Upper lobe of right lung (tissue), 1 donor: ENCODE measurements around the gene HMG20B. TPM values are rescaled to one million over a fixed set of nuclear protein-coding genes. Genes with fewer than 3 reads are reported as not detected.

ENCODE experiments used
- ATAC-seq: fragments of 200-7000 bp; cut with Tn5 transposase; one replicate; pipeline ENCODE4 v1.9.1; 2020; ENCODE audit warnings: mild to moderate bottlenecking, moderate library complexity
- DNase-seq: peaks from one replicate; pipeline ENCODE4 v3.0.0-alpha.2; 2020
- H3K27ac ChIP-seq: fragments of 200-600 bp; one replicate; pipeline ENCODE4 v1.8.0; 2022
- H3K27me3 ChIP-seq: fragments of 200-600 bp; one replicate; pipeline ENCODE4 v1.8.0; 2022; ENCODE audit warnings: mild to moderate bottlenecking
- H3K36me3 ChIP-seq: fragments of 200-600 bp; one replicate; pipeline ENCODE4 v1.8.0; 2022
- H3K4me1 ChIP-seq: fragments of 200-600 bp; one replicate; pipeline ENCODE4 v1.8.0; 2022
- H3K4me3 ChIP-seq: fragments of 200-600 bp; one replicate; pipeline ENCODE4 v1.8.0; 2022; ENCODE audit warnings: mild to moderate bottlenecking
- H3K9me3 ChIP-seq: fragments of 200-600 bp; one replicate; pipeline ENCODE4 v1.8.0; 2022
- CTCF ChIP-seq: fragments of 200-600 bp; IDR thresholded peaks from one replicate; pipeline ENCODE4 v1.8.0; 2022; ENCODE audit warnings: antibody characterized with exemption
- intact Hi-C: fragments of 100-400 bp; cut with DNase I; formaldehyde crosslinking; loops from one replicate; pipeline ENCODE4 v1.11.0; 2022
- total RNA-seq: library from RNA; stranded (reverse); fragmentation: NEBNext Ultra II Directional; extraction: Animal tissue kit (Norgen Biotek cat#: 25700); gene quantifications from one replicate; pipeline ENCODE4 v1.2.1, GENCODE V29; 2021
- donor health status: DM: no; HTN: yes; CAD: no; lungs with severe emphysema.

The HMG20B gene
- total RNA-seq, 1 donor from 2014 or later: 60.0 TPM

GRCh38 chr19:3613818-3614661, 41.3 kb downstream of the HMG20B start:
- no peak overlapping the region for H3K4me3 ChIP-seq
- DNase-seq (no peak), ATAC-seq (no peak)
- peaks cover 4% of the 10 kb centered on the region for H3K4me1 ChIP-seq
- H3K9me3 ChIP-seq: no peaks in the 10 kb centered on the region
- H3K36me3 ChIP-seq: peaks cover 30% of the 10 kb centered on the region
- intact Hi-C loops: loop anchor here (10.0 kb wide), 1 partner anchor 69 kb away; no protein-coding TSS in a partner anchor
- TF ChIP-seq CTCF: no peak
- H3K27me3 ChIP-seq: no peaks in the 10 kb centered on the region
- no peak overlapping the region for H3K27ac ChIP-seq

- Histone ChIP-seq H3K27ac (no peak overlapping the region), H3K9me3 (no peaks in the 10 kb centered on the region), H3K27me3 (no peaks in the 10 kb centered on the region), H3K36me3 (peaks cover 34% of the 10 kb centered on the region), H3K4me1 (no peaks in the 10 kb centered on the region), H3K4me3 (no peak overlapping the region)
- no peak for ATAC-seq
- intact Hi-C loops: loop anchor here (10.0 kb wide), 1 partner anchor 70 kb away; no protein-coding TSS in a partner anchor
- TF ChIP-seq CTCF: no peak
- DNase-seq: no peak
Observed at GRCh38 chr19:3614858-3615505, 42.2 kb downstream of the HMG20B start.

DNA sequence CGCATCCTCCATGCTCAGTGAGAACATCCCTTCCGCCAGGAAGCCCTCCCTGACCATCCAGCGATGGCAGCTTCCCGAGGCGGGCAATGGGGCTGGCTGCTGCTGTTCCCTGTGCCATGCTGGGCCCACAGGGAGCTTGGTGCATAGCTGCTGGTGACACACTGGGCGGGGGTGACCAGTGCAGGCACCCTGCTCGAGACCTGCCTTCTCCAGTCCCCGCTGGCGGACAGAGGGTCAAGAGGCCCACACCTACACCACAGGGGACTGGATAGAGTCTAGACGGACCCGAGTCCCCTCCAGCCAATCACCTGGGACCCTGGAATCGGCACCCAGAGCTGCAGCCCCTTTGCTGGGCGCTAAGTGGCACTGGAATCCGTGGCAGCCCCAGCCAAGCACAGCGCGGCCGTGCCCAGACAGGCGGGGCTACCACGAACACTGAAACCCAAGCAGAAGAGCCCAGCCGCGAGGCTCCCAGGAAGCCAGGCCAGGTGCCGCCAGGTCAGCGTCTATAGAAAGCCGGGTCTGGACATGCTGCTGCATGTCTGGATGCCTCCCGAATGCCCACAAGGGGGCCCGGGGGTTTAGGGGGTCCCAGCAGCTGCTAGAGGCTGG, 42.9 kb downstream of the HMG20B start:
- H3K9me3 ChIP-seq: no peaks in the 10 kb centered on the region
- no peak for TF ChIP-seq CTCF
- intact Hi-C loops: loop anchor here (10.0 kb wide), 1 partner anchor 71 kb away; no protein-coding TSS in a partner anchor
- H3K36me3 ChIP-seq: peaks cover 39% of the 10 kb centered on the region
- no peak for ATAC-seq
- no peaks in the 10 kb centered on the region for H3K4me1 ChIP-seq
- H3K4me3 ChIP-seq: no peak overlapping the region
- H3K27ac ChIP-seq: no peak overlapping the region
- no peaks in the 10 kb centered on the region for H3K27me3 ChIP-seq
- no peak for DNase-seq

- TF ChIP-seq CTCF: no peak
- ATAC-seq (no peak), DNase-seq (no peak)
- Histone ChIP-seq H3K4me3 (no peak overlapping the region), H3K4me1 (no peaks in the 10 kb centered on the region), H3K27ac (no peak overlapping the region), H3K9me3 (no peaks in the 10 kb centered on the region), H3K27me3 (no peaks in the 10 kb centered on the region), H3K36me3 (peaks cover 37% of the 10 kb centered on the region)
- intact Hi-C loops: loop anchor here (10.0 kb wide), 1 partner anchor 73 kb away; no protein-coding TSS in a partner anchor
Observed at GRCh38 chr19:3617463-3617862, 44.7 kb downstream of the HMG20B start.

GRCh38 chr19:3618144-3618810, 45.5 kb downstream of the HMG20B start:
- intact Hi-C loops: loop anchor here (10.0 kb wide), 1 partner anchor 73 kb away; no protein-coding TSS in a partner anchor
- Histone ChIP-seq H3K27ac (no peak overlapping the region), H3K36me3 (peaks cover 34% of the 10 kb centered on the region), H3K9me3 (no peaks in the 10 kb centered on the region), H3K27me3 (no peaks in the 10 kb centered on the region), H3K4me1 (no peaks in the 10 kb centered on the region), H3K4me3 (no peak overlapping the region)
- peak; percentile 88 for TF ChIP-seq CTCF
- ATAC-seq (peak; percentile 81), DNase-seq (peak; percentile 80)
